ENCODE results near the gene TOM1.

DNA sequence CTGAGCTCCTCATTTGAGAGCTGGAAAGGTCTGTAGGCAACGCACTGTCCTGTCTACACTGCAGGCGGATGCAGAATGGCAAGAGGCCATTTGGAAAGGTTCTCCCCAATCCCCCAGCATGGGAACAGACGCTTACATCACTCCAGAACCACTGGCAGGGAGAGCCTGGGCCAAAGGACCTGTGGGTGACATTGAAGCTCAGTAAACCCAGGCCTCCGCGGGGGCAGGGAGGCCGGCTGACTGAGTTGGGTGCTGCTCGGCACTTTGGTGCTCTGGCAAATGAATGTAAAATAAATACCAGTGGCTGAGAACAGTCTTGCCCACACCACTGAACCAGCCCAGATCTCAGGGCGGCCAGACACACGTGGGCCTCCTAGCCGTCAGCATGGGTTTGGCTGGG, 22.4 kb downstream of the TOM1 start:
- TF ChIP-seq, protein P1, sequence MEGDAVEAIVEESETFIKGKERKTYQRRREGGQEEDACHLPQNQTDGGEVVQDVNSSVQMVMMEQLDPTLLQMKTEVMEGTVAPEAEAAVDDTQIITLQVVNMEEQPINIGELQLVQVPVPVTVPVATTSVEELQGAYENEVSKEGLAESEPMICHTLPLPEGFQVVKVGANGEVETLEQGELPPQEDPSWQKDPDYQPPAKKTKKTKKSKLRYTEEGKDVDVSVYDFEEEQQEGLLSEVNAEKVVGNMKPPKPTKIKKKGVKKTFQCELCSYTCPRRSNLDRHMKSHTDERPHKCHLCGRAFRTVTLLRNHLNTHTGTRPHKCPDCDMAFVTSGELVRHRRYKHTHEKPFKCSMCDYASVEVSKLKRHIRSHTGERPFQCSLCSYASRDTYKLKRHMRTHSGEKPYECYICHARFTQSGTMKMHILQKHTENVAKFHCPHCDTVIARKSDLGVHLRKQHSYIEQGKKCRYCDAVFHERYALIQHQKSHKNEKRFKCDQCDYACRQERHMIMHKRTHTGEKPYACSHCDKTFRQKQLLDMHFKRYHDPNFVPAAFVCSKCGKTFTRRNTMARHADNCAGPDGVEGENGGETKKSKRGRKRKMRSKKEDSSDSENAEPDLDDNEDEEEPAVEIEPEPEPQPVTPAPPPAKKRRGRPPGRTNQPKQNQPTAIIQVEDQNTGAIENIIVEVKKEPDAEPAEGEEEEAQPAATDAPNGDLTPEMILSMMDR (IDR thresholded peaks at IDR 0.05; ENCODE audit: insufficient read depth, low read depth, low read length), result no peak
- no peak for TF ChIP-seq EZH2 (IDR thresholded peaks at IDR 0.05; ENCODE audit: insufficient read depth, low read length)
